Breast epithelium (tissue), 3 donors: ENCODE measurements around the gene COL15A1.

ENCODE experiments used
- POLR2A ChIP-seq: fragments of 450-650 bp; IDR thresholded peaks from one replicate; pipeline ENCODE4 v1.6.1; 2016; ENCODE audit warnings: antibody characterized with exemption, mild to moderate bottlenecking, moderate library complexity
- POLR2AphosphoS5 ChIP-seq, 3 donors: sonication (generic); formaldehyde crosslinking; IDR thresholded peaks; one replicate each; pipeline ENCODE4 v1.6.1; 2017; ENCODE audit warnings: antibody characterized with exemption in 3 of 3
- TF ChIP-seq, protein P1 (sequence below), 3 donors: fragments of 450-650 bp; IDR thresholded peaks; one replicate each; pipeline ENCODE4 v1.5.1; 2016 to 2017; ENCODE audit warnings: antibody characterized with exemption in 3 of 3, mild to moderate bottlenecking in 3 of 3, moderate library complexity in 3 of 3

DNA sequence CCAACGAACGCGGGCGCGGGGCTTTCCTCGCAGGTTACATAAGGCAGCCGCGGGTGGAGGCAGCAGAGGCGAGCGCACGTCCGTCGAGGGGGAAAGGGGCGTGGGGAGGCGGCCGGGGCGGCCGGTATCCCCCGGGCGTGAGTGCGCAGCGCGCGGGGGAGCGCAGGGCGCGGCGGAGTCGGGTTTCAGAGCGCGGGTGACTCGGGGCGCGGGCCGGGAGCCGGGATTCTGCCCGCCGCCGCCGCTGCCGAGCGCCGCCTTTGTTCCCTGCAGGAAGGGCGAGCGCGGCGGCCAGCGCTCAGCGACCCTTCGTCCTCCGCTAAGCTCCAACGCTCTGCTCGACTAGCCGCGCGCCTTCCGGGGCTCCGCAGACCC, at the start of gene COL15A1:
- TF ChIP-seq, protein P1, sequence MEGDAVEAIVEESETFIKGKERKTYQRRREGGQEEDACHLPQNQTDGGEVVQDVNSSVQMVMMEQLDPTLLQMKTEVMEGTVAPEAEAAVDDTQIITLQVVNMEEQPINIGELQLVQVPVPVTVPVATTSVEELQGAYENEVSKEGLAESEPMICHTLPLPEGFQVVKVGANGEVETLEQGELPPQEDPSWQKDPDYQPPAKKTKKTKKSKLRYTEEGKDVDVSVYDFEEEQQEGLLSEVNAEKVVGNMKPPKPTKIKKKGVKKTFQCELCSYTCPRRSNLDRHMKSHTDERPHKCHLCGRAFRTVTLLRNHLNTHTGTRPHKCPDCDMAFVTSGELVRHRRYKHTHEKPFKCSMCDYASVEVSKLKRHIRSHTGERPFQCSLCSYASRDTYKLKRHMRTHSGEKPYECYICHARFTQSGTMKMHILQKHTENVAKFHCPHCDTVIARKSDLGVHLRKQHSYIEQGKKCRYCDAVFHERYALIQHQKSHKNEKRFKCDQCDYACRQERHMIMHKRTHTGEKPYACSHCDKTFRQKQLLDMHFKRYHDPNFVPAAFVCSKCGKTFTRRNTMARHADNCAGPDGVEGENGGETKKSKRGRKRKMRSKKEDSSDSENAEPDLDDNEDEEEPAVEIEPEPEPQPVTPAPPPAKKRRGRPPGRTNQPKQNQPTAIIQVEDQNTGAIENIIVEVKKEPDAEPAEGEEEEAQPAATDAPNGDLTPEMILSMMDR (IDR thresholded peaks at IDR 0.05): no peak
- TF ChIP-seq POLR2A (no peak), POLR2AphosphoS5 (IDR thresholded peaks at IDR 0.05) (no peak)
